ENCODE measurements around the gene DDX10. TPM values are rescaled to one million over a fixed set of nuclear protein-coding genes. Genes with fewer than 3 reads are reported as not detected.
A peak's percentile ranks its signal among the peaks of the same experiment; 100 is the strongest.
"Not testable (repeated sequence)": the region's sequence is repeated elsewhere in the genome, so short reads cannot be mapped to it uniquely, and the experiment has no call there.

Gene DDX10
- total and polyA plus RNA-seq, 3 experiments from 2014 or later: 17.5 to 51.6 (median 49.8) TPM

DNA sequence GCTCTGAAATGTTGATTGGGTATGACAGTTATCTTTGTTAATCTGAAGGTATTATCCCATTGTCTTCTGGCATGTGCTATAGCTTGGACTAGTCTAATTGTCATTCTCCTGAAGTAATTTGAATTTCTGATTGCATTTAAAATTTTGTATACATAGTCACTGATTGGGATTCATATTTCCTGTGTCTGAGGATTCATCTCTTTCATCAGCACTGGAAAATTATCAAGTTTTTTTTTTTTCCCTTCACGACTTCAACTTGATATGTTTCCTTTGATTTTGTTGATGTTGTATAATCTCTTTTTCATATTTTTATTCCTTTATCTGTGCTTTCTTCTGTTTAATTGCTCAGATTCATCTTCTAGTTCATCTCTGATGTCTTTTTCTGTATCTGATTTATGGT is 104.1 kb downstream of the DDX10 start:
- Mint-ChIP-seq H3K4me3 (peak overlapping the region in 1 of 7 donors; percentile 37), H3K27ac (no peak overlapping the region), H3K4me1 (peaks cover 9 to 40% (median 18%) of the 10 kb centered on the region in 3 donors), H3K36me3 (peaks cover 3 to 22% (median 6%) of the 10 kb centered on the region in 3 donors), H3K27me3 (no peaks in the 10 kb centered on the region), H3K9me3 (no peaks in the 10 kb centered on the region)
- Histone ChIP-seq H3K36me3 (ENCODE audit: insufficient read depth, low read length) (no peaks in the 10 kb centered on the region), H3K9me3 (ENCODE audit: low read length) (no peaks in the 10 kb centered on the region), H3K4me1 (ENCODE audit: insufficient read depth, low read length) (no peaks in the 10 kb centered on the region), H3K27me3 (ENCODE audit: insufficient read depth, low read length, poor library complexity, severe bottlenecking) (no peaks in the 10 kb centered on the region), H3K4me3 (ENCODE audit: low read length) (no peak overlapping the region), H3K27ac (ENCODE audit: low read depth, low read length) (no peak overlapping the region)
- DNase-seq: no peak
- CTCF ChIA-PET: no interaction called here
- POLR2A ChIA-PET: no interaction called here

DNA sequence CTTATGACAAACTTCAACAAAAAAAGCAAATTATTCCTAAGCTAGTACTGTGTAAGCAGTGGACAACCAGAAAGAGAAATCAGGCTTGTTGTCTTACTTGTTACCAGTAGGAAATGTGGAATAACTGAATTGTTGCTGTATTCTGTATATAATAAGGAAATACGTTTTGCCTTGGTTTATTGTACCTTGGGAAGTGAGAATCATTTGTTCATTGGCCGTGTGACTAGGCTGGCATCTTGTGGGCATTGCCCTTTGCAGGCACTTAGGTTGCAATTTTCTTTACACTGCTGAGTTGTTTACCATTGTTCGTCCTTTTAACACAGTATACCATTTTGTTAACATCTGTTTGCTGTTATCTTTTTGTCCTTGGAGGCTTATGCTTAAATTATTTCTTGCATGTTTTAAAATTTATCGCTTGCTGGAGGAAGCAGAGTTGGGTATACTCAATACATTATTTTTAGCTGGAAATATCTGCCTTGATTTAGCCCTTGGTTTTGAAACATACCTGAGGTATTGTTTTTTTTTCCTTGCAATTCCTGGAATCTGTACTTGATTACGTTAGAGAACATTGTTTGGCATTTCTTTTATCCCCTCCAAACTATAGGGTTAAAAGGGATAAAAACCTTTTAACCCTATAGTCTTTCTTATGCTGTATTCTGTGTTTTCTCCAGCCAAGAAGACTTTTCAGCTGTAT is 109.3 kb downstream of the DDX10 start:
- Histone ChIP-seq H3K27ac (ENCODE audit: low read depth, low read length) (no peak overlapping the region), H3K9me3 (ENCODE audit: low read length) (no peaks in the 10 kb centered on the region), H3K36me3 (ENCODE audit: insufficient read depth, low read length) (no peaks in the 10 kb centered on the region), H3K4me1 (ENCODE audit: insufficient read depth, low read length) (no peaks in the 10 kb centered on the region), H3K4me3 (ENCODE audit: low read length) (no peak overlapping the region), H3K27me3 (ENCODE audit: insufficient read depth, low read length, poor library complexity, severe bottlenecking) (no peaks in the 10 kb centered on the region)
- DNase-seq: no peak
- Mint-ChIP-seq H3K4me3 (no peak overlapping the region), H3K9me3 (peaks cover 0 to 7% (median 4%) of the 10 kb centered on the region in 5 donors), H3K27ac (no peak overlapping the region), H3K27me3 (no peaks in the 10 kb centered on the region), H3K36me3 (peaks cover 13 to 40% (median 21%) of the 10 kb centered on the region in 3 donors), H3K4me1 (peaks cover 9 to 19% (median 13%) of the 10 kb centered on the region in 3 donors)
- CTCF ChIA-PET: no interaction called here
- POLR2A ChIA-PET: no interaction called here

DNA sequence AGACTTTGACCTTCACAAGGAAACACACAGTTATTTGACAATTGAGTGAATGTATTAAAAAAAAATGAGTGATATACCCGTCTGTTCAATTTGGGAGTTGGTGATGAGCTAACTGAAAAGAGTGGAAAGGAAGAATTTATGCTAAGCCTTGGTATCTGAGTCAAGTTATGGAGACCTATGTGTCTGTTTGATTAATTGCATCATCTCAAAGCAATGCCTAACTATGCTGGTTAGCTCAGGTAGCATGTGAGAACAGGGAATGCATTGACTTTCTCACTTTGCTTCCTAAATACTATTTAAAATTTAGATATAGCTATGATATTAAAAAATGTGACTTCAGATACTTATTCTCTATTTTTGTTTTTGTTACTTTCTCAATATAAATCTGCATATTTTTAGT is 110.5 kb downstream of the DDX10 start:
- no peaks in the 10 kb centered on the region for H3K9me3 ChIP-seq (ENCODE audit: low read length)
- Mint-ChIP-seq H3K4me3 (no peak overlapping the region), H3K4me1 (peaks cover 9 to 26% (median 19%) of the 10 kb centered on the region in 3 donors), H3K9me3 (peaks cover 0 to 7% (median 6%) of the 10 kb centered on the region in 5 donors), H3K27me3 (no peaks in the 10 kb centered on the region), H3K36me3 (peaks cover 12 to 38% (median 21%) of the 10 kb centered on the region in 3 donors), H3K27ac (no peak overlapping the region)
- no peak overlapping the region for H3K27ac ChIP-seq (ENCODE audit: low read depth, low read length)
- no peak overlapping the region for H3K4me3 ChIP-seq (ENCODE audit: low read length)
- H3K27me3 ChIP-seq (ENCODE audit: insufficient read depth, low read length, poor library complexity, severe bottlenecking): no peaks in the 10 kb centered on the region
- DNase-seq: no peak
- no peaks in the 10 kb centered on the region for H3K36me3 ChIP-seq (ENCODE audit: insufficient read depth, low read length)
- no peaks in the 10 kb centered on the region for H3K4me1 ChIP-seq (ENCODE audit: insufficient read depth, low read length)
- POLR2A ChIA-PET: no interaction called here
- CTCF ChIA-PET: no interaction called here

DNA sequence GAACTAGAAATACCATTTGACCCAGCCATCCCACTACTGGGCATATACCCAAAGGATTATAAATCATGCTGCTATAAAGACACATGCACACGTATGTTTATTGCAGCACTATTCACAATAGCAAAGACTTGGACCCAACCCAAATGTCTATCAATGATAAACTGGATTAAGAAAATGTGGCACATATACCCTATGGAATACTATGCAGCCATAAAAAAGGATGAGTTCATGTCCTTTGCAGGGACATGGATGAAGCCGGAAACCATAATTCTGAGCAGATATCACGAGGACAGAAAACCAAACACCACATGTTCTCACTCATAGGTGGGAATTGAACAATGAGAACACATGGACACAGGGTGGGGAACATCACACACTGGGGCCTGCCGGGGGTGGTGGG is 114.3 kb downstream of the DDX10 start:
- H3K27ac Mint-ChIP-seq; H3K4me3 ChIP-seq (ENCODE audit: low read length); H3K4me3 Mint-ChIP-seq; H3K4me1 ChIP-seq (ENCODE audit: insufficient read depth, low read length); CTCF ChIA-PET; DNase-seq; H3K9me3 Mint-ChIP-seq; H3K36me3 ChIP-seq (ENCODE audit: insufficient read depth, low read length); H3K27me3 ChIP-seq (ENCODE audit: insufficient read depth, low read length, poor library complexity, severe bottlenecking); H3K27ac ChIP-seq (ENCODE audit: low read depth, low read length); H3K27me3 Mint-ChIP-seq; H3K9me3 ChIP-seq (ENCODE audit: low read length); POLR2A ChIA-PET: not testable (repeated sequence)
- peaks cover 11 to 34% (median 27%) of the 10 kb centered on the region in 3 donors for H3K4me1 Mint-ChIP-seq
- H3K36me3 Mint-ChIP-seq: peaks cover 11 to 30% (median 17%) of the 10 kb centered on the region in 3 donors

DNA sequence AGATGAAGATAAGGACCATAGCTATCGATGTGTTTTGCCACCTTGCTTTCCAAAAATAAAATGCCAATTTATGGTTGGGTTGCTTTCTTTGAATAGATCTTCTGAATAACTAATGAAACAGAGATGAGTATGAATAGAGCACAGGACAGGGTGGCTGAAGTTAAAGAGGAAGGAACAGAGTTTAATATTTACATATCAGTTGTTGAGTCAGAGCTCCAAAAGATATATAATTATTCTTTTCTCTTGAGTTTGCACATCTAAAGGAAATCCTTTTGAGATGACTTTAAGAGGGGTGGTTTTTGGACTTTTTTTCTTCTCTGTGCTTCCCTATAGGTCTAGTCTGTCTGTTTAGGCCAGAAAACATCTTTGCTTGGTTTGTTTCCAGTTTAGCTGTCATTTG is 115.2 kb downstream of the DDX10 start:
- Histone ChIP-seq H3K4me3 (ENCODE audit: low read length) (no peak overlapping the region), H3K36me3 (ENCODE audit: insufficient read depth, low read length) (no peaks in the 10 kb centered on the region), H3K27me3 (ENCODE audit: insufficient read depth, low read length, poor library complexity, severe bottlenecking) (no peaks in the 10 kb centered on the region), H3K27ac (ENCODE audit: low read depth, low read length) (no peak overlapping the region), H3K9me3 (ENCODE audit: low read length) (no peaks in the 10 kb centered on the region), H3K4me1 (ENCODE audit: insufficient read depth, low read length) (no peaks in the 10 kb centered on the region)
- Mint-ChIP-seq H3K27ac (peak overlapping the region in 1 of 8 donors; percentile 43), H3K4me1 (peaks cover 19 to 44% (median 37%) of the 10 kb centered on the region in 3 donors), H3K27me3 (no peaks in the 10 kb centered on the region), H3K36me3 (peaks cover 11 to 27% (median 14%) of the 10 kb centered on the region in 3 donors), H3K4me3 (no peak overlapping the region), H3K9me3 (peaks cover 0 to 7% (median 6%) of the 10 kb centered on the region in 5 donors)
- ChIA-PET POLR2A (no interaction called here), CTCF (no interaction called here)
- no peak for DNase-seq

DNA sequence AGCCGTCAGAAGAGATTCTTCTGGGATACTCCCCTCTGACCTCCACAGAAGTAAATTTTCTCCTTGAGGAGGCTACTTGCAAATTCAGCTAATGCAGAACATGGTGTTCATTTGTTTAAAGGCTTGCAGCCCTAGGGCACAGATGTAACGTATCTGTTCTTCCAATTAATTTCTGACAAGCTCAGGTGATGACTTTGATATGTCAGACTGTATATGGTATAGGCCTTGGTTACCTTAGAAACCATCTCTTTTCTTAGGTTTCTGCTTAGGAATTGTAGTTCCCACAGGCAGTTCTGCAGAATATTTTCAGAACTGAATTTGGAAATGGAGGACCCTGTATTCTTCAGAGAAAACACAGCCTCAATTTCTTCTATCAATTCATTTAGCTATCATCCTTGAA is 117.1 kb downstream of the DDX10 start:
- Mint-ChIP-seq H3K27ac (no peak overlapping the region), H3K9me3 (peaks cover 0 to 7% (median 6%) of the 10 kb centered on the region in 5 donors), H3K36me3 (peaks cover 6 to 18% (median 9%) of the 10 kb centered on the region in 3 donors), H3K4me3 (no peak overlapping the region), H3K4me1 (peaks cover 31 to 58% (median 54%) of the 10 kb centered on the region in 3 donors), H3K27me3 (no peaks in the 10 kb centered on the region)
- Histone ChIP-seq H3K27me3 (ENCODE audit: insufficient read depth, low read length, poor library complexity, severe bottlenecking) (no peaks in the 10 kb centered on the region), H3K9me3 (ENCODE audit: low read length) (no peaks in the 10 kb centered on the region), H3K36me3 (ENCODE audit: insufficient read depth, low read length) (no peaks in the 10 kb centered on the region), H3K4me1 (ENCODE audit: insufficient read depth, low read length) (no peaks in the 10 kb centered on the region), H3K27ac (ENCODE audit: low read depth, low read length) (no peak overlapping the region), H3K4me3 (ENCODE audit: low read length) (no peak overlapping the region)
- ChIA-PET CTCF (no interaction called here), POLR2A (no interaction called here)
- DNase-seq: no peak

DNA sequence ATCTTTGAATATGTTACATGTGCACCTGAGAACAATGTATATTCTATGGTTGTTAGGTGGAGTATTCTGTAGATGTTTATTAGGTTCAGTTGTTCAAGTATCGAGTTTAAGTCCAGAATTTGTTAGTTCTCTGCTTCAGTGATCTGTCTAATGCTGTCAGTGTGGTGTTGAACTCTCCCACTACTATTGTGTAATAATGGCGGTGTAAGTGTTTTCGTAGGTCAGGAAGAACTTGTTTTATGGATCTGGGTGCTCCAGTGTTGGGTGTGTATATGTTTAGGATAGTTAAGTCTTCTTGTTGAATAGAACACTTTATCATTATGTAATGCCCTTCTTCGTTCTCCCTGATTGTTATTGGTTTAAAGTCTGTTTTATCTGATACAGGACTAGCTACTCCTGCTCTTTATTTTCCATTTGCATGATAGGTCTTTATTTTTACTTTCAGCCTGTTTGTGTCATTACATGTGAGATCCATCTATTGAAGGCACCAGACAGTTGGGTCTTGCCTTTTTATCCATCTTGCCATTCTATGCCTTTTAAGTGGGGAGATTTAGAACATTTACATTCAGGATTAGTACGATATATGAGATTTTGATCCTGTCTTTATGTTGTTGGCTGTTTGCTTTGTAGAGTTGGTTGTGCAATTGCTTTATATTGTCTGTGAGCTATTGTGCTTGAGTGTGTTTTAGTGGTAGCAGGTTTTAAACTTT is 121.6 kb downstream of the DDX10 start:
- H3K36me3 Mint-ChIP-seq: peaks cover 0 to 7% (median 1%) of the 10 kb centered on the region in 3 donors
- H3K4me1 Mint-ChIP-seq: peaks cover 47 to 71% (median 67%) of the 10 kb centered on the region in 3 donors

DNA sequence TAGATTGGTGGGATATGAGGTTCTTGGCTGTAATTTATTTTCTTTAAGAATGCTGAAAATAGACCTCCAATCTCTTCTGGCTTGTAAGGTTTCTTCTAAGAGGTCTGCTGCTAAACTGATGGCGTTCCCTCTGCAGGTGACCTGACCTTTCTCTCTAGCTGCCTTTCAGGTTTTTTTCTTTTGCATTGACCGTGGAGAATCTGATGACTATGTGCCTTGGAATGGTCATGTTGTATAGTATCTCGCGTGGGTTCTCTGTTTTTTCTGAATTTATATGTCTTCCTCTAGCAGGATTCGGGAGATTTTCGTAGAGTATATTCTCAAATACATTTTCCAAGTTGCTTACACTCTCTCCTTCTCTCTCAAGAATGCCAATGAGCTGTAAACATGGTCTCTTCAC is 122.2 kb downstream of the DDX10 start:
- Mint-ChIP-seq H3K4me1 (peaks cover 45 to 68% (median 63%) of the 10 kb centered on the region in 3 donors), H3K36me3 (peaks cover 0 to 7% (median 1%) of the 10 kb centered on the region in 3 donors), H3K27ac (no peak overlapping the region), H3K4me3 (no peak overlapping the region), H3K9me3 (no peaks in the 10 kb centered on the region), H3K27me3 (no peaks in the 10 kb centered on the region)
- no peak overlapping the region for H3K4me3 ChIP-seq (ENCODE audit: low read length)
- H3K27ac ChIP-seq (ENCODE audit: low read depth, low read length): no peak overlapping the region
- POLR2A ChIA-PET: no interaction called here
- H3K9me3 ChIP-seq (ENCODE audit: low read length): no peaks in the 10 kb centered on the region
- CTCF ChIA-PET: no interaction called here
- no peaks in the 10 kb centered on the region for H3K4me1 ChIP-seq (ENCODE audit: insufficient read depth, low read length)
- H3K27me3 ChIP-seq (ENCODE audit: insufficient read depth, low read length, poor library complexity, severe bottlenecking): no peaks in the 10 kb centered on the region
- DNase-seq: no peak
- no peaks in the 10 kb centered on the region for H3K36me3 ChIP-seq (ENCODE audit: insufficient read depth, low read length)

More for the DNA sequence above, 121.6 kb downstream of the DDX10 start:
- no peaks in the 10 kb centered on the region for H3K36me3 ChIP-seq (ENCODE audit: insufficient read depth, low read length)
- Mint-ChIP-seq H3K9me3 (no peaks in the 10 kb centered on the region), H3K4me3 (no peak overlapping the region), H3K27me3 (no peaks in the 10 kb centered on the region), H3K27ac (no peak overlapping the region)
- H3K9me3 ChIP-seq (ENCODE audit: low read length): no peaks in the 10 kb centered on the region
- H3K27me3 ChIP-seq (ENCODE audit: insufficient read depth, low read length, poor library complexity, severe bottlenecking): no peaks in the 10 kb centered on the region
- no peak for DNase-seq
- H3K4me1 ChIP-seq (ENCODE audit: insufficient read depth, low read length): no peaks in the 10 kb centered on the region
- H3K27ac ChIP-seq (ENCODE audit: low read depth, low read length): no peak overlapping the region
- ChIA-PET POLR2A (no interaction called here), CTCF (no interaction called here)
- no peak overlapping the region for H3K4me3 ChIP-seq (ENCODE audit: low read length)
